ENCODE data around the gene DCUN1D1. TPM values are rescaled to one million over a fixed set of nuclear protein-coding genes. Genes with fewer than 3 reads are reported as not detected.

DCUN1D1 gene
- total and polyA plus RNA-seq, 10 of the 15 experiments (the other 5 are each of a cell fraction or from before 2014, with no cell fraction given), result 19.8 to 47.4 (median 30.8) TPM

DNA sequence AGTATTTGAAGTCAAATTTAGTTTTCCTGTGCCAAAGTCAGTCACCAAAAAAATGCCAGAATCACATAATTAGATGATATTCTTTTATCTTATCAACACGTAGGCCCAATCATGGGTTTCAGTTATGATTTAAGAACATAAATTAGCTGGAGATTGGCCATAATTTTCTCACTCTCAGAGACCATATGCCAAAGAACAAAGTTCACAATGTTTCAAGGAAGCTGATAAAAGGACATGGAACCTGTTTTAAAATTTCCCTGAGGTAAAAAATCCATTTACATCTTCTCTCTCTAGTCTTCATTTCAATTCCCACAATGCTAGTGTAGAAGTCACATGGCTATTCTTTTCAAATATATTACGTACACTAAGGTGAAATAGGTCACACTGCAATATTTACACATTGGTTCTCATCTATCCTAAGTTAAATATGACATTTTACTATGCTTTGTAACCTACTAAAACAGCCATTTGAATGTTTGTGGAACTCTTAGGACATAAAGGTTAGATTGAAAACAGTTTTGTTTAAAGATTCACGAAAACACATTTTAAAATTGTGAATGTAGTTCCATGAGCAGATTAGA is 42.7 kb upstream of the DCUN1D1 start:
- ChIA-PET RAD21 (ENCODE audit: unreplicated experiment) (no interaction called here), POLR2A (no interaction called here), SMC1A (ENCODE audit: uncharacterized antibody, unreplicated experiment) (no interaction called here), CTCF (interaction anchor here (1.2 kb wide), 1 partner anchor 306 kb away, joined by 5 read pairs; no protein-coding TSS in a partner anchor)
- Histone ChIP-seq H3K79me2 (ENCODE audit: control insufficient read depth, insufficient read depth, low read length) (no peaks in the 10 kb centered on the region), H3K4me2 (ENCODE audit: control insufficient read depth, insufficient read depth) (no peak overlapping the region), H4K20me1 (ENCODE audit: control insufficient read depth, insufficient read depth) (no peaks in the 10 kb centered on the region), H3K4me3 (no peak overlapping the region), H2AFZ (ENCODE audit: control insufficient read depth, low read depth, low read length) (no peak overlapping the region), H3K4me1 (ENCODE audit: control insufficient read depth, insufficient read depth, low read length) (no peaks in the 10 kb centered on the region), H3K27ac (ENCODE audit: control insufficient read depth, insufficient read depth) (no peak overlapping the region), H3K36me3 (ENCODE audit: control insufficient read depth in 2 of 2, insufficient read depth in 2 of 2, low read length in 1 of 2) (peaks cover 3 to 7% of the 10 kb centered on the region in 2 experiments; a peak in 3 of 4 replicates), H3K9ac (ENCODE audit: control insufficient read depth, insufficient read depth, low read length) (no peak overlapping the region), H3K9me3 (replicated peaks; ENCODE audit: control insufficient read depth, insufficient read depth, low read length) (no peaks in the 10 kb centered on the region; the same call in 2 of the 3 replicates), H3K27me3 (replicated peaks in 1 of 2; ENCODE audit: control insufficient read depth in 2 of 2, insufficient read depth in 2 of 2, low read length in 1 of 2) (no peaks in the 10 kb centered on the region)
- no peak for DNase-seq (ENCODE audit: low read depth, low spot score)
- no TSS peak for BruUV-seq (replicated peaks)
- no peak for ATAC-seq
- intact Hi-C loops (cut with micrococcal nuclease; ENCODE audit: unreplicated experiment) (no loop called here), in situ Hi-C loops (cut with MboI) (no loop called here)
- peak; percentile 84 for FAIRE-seq
- WGBS (ENCODE audit: insufficient coverage, insufficient replicate concordance, low lambda C conversion rate, missing lambda C conversion rate), result 97% methylated on average over 3 of the region's 3 CpGs
- TF ChIP-seq, protein P1, sequence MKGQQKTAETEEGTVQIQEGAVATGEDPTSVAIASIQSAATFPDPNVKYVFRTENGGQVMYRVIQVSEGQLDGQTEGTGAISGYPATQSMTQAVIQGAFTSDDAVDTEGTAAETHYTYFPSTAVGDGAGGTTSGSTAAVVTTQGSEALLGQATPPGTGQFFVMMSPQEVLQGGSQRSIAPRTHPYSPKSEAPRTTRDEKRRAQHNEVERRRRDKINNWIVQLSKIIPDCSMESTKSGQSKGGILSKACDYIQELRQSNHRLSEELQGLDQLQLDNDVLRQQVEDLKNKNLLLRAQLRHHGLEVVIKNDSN (IDR thresholded peaks at IDR 0.05; ENCODE audit: borderline replicate concordance, extremely low read length, insufficient read depth, low read depth, low read length), result no peak
- no peak for TF ChIP-seq MYB (IDR thresholded peaks at IDR 0.05; ENCODE audit: borderline replicate concordance, low read depth, low read length)
- no peak for TF ChIP-seq POLR2AphosphoS2 (IDR thresholded peaks at IDR 0.05; ENCODE audit: low read depth, low read length)

DNA sequence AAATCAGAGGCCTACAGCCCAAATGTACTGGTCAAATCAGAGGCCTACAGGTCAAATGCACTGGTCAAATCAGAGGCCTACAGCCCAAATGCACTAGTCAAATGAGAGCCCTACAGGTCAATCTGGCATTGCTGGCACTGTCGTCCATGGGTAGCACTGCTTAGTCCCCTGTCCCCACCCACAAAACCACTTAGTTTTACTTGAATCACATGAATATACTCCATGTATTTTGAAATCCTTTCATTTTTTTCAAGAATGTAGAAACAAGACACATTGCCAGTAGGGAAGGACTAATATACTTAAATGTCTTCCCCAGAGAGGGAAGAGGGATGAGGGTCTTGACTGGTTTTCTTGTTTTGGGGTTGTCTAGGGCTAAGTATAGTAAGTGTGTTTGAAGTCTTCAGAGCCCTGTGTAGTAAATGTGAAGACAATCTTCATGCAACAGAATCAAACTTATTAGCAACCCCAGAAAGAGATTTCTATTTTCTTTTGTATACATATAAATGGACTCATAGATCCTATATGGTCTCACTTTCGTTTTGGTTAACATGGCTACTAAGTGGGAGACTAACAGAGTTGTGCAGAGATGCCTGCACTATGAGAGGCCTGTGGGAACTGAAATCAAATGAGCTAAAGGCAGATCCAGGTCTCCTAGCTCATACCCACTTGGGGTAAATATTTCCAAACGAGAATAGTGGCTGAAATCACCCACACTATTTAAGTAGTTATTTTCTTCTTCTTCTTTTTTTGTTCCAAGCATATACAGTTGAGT is 38.3 kb upstream of the DCUN1D1 start:
- H3K36me3 ChIP-seq (ENCODE audit: control insufficient read depth in 2 of 2, insufficient read depth in 2 of 2, low read length in 1 of 2), result peaks cover 3 to 12% of the 10 kb centered on the region in 2 experiments
- POLR2A ChIA-PET, result no interaction called here
- BruUV-seq (replicated peaks), result no TSS peak
- ATAC-seq (no peak), FAIRE-seq (no peak), DNase-seq (ENCODE audit: low read depth, low spot score) (no peak)
- H2AFZ ChIP-seq (ENCODE audit: control insufficient read depth, low read depth, low read length), result no peak overlapping the region
- H3K27ac ChIP-seq (ENCODE audit: control insufficient read depth, insufficient read depth), result no peak overlapping the region
- H4K20me1 ChIP-seq (ENCODE audit: control insufficient read depth, insufficient read depth), result no peaks in the 10 kb centered on the region
- H3K9ac ChIP-seq (ENCODE audit: control insufficient read depth, insufficient read depth, low read length), result no peak overlapping the region
- in situ Hi-C loops (cut with MboI), result no loop called here
- CTCF ChIA-PET, result interaction anchor here (1.0 kb wide), 1 partner anchor 15 kb away, joined by 5 read pairs; no protein-coding TSS in a partner anchor
- H3K79me2 ChIP-seq (ENCODE audit: control insufficient read depth, insufficient read depth, low read length), result no peaks in the 10 kb centered on the region
- RAD21 ChIA-PET (ENCODE audit: unreplicated experiment), result no interaction called here
- H3K4me2 ChIP-seq (ENCODE audit: control insufficient read depth, insufficient read depth), result no peak overlapping the region
- SMC1A ChIA-PET (ENCODE audit: uncharacterized antibody, unreplicated experiment), result no interaction called here
- intact Hi-C loops (cut with micrococcal nuclease; ENCODE audit: unreplicated experiment), result no loop called here
- H3K9me3 ChIP-seq (replicated peaks; ENCODE audit: control insufficient read depth, insufficient read depth, low read length), result no peaks in the 10 kb centered on the region
- no peaks in the 10 kb centered on the region for H3K4me1 ChIP-seq (ENCODE audit: control insufficient read depth, insufficient read depth, low read length)
- 86% methylated on average over 3 of the region's 3 CpGs for WGBS (ENCODE audit: insufficient coverage, insufficient replicate concordance, low lambda C conversion rate, missing lambda C conversion rate)
- no peak overlapping the region for H3K4me3 ChIP-seq
- TF ChIP-seq JUNB (IDR thresholded peaks at IDR 0.05) (no peak), RCOR1 (conservative IDR thresholded peaks at IDR 0.05; ENCODE audit: low read depth, low read length) (no peak), ZBED1 (IDR thresholded peaks at IDR 0.05; ENCODE audit: borderline replicate concordance) (no peak), CBX5 (IDR thresholded peaks at IDR 0.05; ENCODE audit: low read depth) (no peak), NR2F1 (conservative IDR thresholded peaks at IDR 0.05) (no peak), GATAD2B (conservative IDR thresholded peaks at IDR 0.05; ENCODE audit: low read depth) (no peak), EED (IDR thresholded peaks at IDR 0.05; ENCODE audit: low read depth) (no peak), SMAD5 (IDR thresholded peaks at IDR 0.05; ENCODE audit: low read depth) (no peak), RUNX3 (IDR thresholded peaks at IDR 0.05; ENCODE audit: low read length) (no peak), PAX8 (IDR thresholded peaks at IDR 0.05) (no peak)
- TF ChIP-seq, protein P2, sequence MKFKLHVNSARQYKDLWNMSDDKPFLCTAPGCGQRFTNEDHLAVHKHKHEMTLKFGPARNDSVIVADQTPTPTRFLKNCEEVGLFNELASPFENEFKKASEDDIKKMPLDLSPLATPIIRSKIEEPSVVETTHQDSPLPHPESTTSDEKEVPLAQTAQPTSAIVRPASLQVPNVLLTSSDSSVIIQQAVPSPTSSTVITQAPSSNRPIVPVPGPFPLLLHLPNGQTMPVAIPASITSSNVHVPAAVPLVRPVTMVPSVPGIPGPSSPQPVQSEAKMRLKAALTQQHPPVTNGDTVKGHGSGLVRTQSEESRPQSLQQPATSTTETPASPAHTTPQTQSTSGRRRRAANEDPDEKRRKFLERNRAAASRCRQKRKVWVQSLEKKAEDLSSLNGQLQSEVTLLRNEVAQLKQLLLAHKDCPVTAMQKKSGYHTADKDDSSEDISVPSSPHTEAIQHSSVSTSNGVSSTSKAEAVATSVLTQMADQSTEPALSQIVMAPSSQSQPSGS (IDR thresholded peaks at IDR 0.05; ENCODE audit: low read length), result no peak
- no peaks in the 10 kb centered on the region for H3K27me3 ChIP-seq (replicated peaks in 1 of 2; ENCODE audit: control insufficient read depth in 2 of 2, insufficient read depth in 2 of 2, low read length in 1 of 2)
